Hepatocyte (in vitro differentiated cells): ENCODE results near the gene IL15. TPM values are rescaled to one million over a fixed set of nuclear protein-coding genes. Genes with fewer than 3 reads are reported as not detected.

Source experiments
- DNase-seq: peaks from one replicate; pipeline ENCODE4 v3.0.0-alpha.2; 2016; ENCODE audit warnings: low spot score
- H2AFZ ChIP-seq: fragments of 200-600 bp; sonication (generic); 2 replicates; pipeline ENCODE4 v1.6.0; 2016; ENCODE audit warnings: antibody characterized with exemption, mild to moderate bottlenecking
- H3K27ac ChIP-seq: fragments of 200-600 bp; sonication (generic); 2 replicates; pipeline ENCODE4 v1.5.1; 2016; ENCODE audit warnings: mild to moderate bottlenecking
- H3K27me3 ChIP-seq: fragments of 200-600 bp; sonication (generic); 2 replicates; pipeline ENCODE4 v1.6.1; 2016
- H3K36me3 ChIP-seq: fragments of 200-600 bp; sonication (generic); replicated peaks from 2 replicates; pipeline ENCODE4 v1.5.1; 2016; ENCODE audit warnings: low read depth; ENCODE audit not compliant: insufficient read depth
- H3K4me1 ChIP-seq: fragments of 200-600 bp; sonication (generic); 2 replicates; pipeline ENCODE4 v1.5.1; 2016; ENCODE audit warnings: mild to moderate bottlenecking, moderate library complexity; ENCODE audit not compliant: insufficient read depth
- H3K4me2 ChIP-seq: fragments of 200-600 bp; sonication (generic); 2 replicates; pipeline ENCODE4 v1.6.0; 2016
- H3K4me3 ChIP-seq: fragments of 200-600 bp; sonication (generic); 2 replicates; pipeline ENCODE4 v1.5.1; 2016; ENCODE audit warnings: mild to moderate bottlenecking
- H3K79me2 ChIP-seq: fragments of 200-600 bp; sonication (generic); 2 replicates; pipeline ENCODE4 v1.6.0; 2017; ENCODE audit warnings: mild to moderate bottlenecking
- H3K9me2 ChIP-seq: fragments of 200-600 bp; sonication (generic); replicated peaks from 2 replicates; pipeline ENCODE4 v1.6.0; 2017; ENCODE audit warnings: mild to moderate bottlenecking; ENCODE audit not compliant: insufficient read depth
- H3K9me3 ChIP-seq: fragments of 200-600 bp; sonication (generic); 2 replicates; pipeline ENCODE4 v1.5.1; 2016; ENCODE audit warnings: low read depth, mild to moderate bottlenecking
- H4K20me1 ChIP-seq: fragments of 200-600 bp; sonication (generic); 2 replicates; pipeline ENCODE4 v1.6.0; 2016; ENCODE audit warnings: mild to moderate bottlenecking; ENCODE audit not compliant: insufficient read depth, poor library complexity, severe bottlenecking
- EZH2 ChIP-seq: fragments of 200-600 bp; sonication (generic); IDR thresholded peaks from 2 replicates; pipeline ENCODE4 v1.6.1; 2016; ENCODE audit warnings: antibody characterized with exemption, mild to moderate bottlenecking, borderline replicate concordance
- EZH2phosphoT487 ChIP-seq: fragments of 200-600 bp; sonication (generic); IDR thresholded peaks from one replicate; pipeline ENCODE4 v1.6.1; 2018; ENCODE audit warnings: antibody characterized with exemption, mild to moderate bottlenecking, low read depth, moderate library complexity; ENCODE audit not compliant: unreplicated experiment, severe bottlenecking
- polyA plus RNA-seq: library from polyadenylated mRNA; unstranded; fragments of >200 nt; fragmentation: Nextera tagmentation; extraction: Ambion mirVana; gene quantifications from 2 replicates; pipeline ENCODE4 v1.2.1, GENCODE V29; 2016
- total RNA-seq: library from RNA; depleted of rRNA; stranded (reverse); fragments of >200 nt; gene quantifications from 2 replicates; pipeline ENCODE4 v1.2.3, GENCODE V29; 2014
- TF ChIP-seq, protein P1 (sequence below): fragments of 200-600 bp; sonication (generic); IDR thresholded peaks from 2 replicates; pipeline ENCODE4 v1.5.1; 2016; ENCODE audit warnings: antibody characterized with exemption, mild to moderate bottlenecking; ENCODE audit not compliant: poor library complexity

IL15 gene
- total and polyA plus RNA-seq, 2 experiments from 2014 or later: 0.83 to 5.0 TPM

DNA sequence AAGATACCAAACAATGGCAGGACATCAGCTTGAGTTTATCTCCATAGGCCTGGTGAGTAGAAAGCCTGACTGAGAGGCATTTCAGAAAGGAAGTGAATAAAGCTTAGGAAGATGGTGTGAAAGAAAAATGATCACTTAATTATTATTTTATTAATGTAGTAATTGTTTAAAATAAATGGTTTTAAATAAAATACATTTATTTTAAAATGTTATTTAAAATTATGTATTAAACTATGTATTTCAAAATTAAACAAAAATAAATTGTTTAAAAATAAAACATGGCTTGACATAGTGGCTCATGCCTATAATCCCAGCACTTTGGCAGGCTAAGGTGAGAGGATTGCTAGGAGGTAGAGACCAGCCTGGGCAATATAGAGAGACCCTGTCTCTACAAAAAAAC lies 145.8 kb downstream of the IL15 start:
- Histone ChIP-seq H3K36me3 (no peaks in the 10 kb centered on the region), H3K4me2 (no peak overlapping the region), H3K79me2 (no peaks in the 10 kb centered on the region), H3K9me3 (no peaks in the 10 kb centered on the region), H3K4me3 (no peak overlapping the region), H3K4me1 (no peaks in the 10 kb centered on the region), H4K20me1 (no peaks in the 10 kb centered on the region), H2AFZ (no peak overlapping the region), H3K9me2 (no peaks in the 10 kb centered on the region), H3K27ac (no peak overlapping the region), H3K27me3 (no peaks in the 10 kb centered on the region)
- TF ChIP-seq EZH2 (no peak), EZH2phosphoT487 (no peak)
- TF ChIP-seq, protein P1, sequence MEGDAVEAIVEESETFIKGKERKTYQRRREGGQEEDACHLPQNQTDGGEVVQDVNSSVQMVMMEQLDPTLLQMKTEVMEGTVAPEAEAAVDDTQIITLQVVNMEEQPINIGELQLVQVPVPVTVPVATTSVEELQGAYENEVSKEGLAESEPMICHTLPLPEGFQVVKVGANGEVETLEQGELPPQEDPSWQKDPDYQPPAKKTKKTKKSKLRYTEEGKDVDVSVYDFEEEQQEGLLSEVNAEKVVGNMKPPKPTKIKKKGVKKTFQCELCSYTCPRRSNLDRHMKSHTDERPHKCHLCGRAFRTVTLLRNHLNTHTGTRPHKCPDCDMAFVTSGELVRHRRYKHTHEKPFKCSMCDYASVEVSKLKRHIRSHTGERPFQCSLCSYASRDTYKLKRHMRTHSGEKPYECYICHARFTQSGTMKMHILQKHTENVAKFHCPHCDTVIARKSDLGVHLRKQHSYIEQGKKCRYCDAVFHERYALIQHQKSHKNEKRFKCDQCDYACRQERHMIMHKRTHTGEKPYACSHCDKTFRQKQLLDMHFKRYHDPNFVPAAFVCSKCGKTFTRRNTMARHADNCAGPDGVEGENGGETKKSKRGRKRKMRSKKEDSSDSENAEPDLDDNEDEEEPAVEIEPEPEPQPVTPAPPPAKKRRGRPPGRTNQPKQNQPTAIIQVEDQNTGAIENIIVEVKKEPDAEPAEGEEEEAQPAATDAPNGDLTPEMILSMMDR: no peak
- DNase-seq: no peak
